HepG2 (cell line): ENCODE measurements around the gene DNAAF1. TPM values are rescaled to one million over a fixed set of nuclear protein-coding genes. Genes with fewer than 3 reads are reported as not detected.

Source experiments
- CCDC6 ChIP-seq: sonication (generic); formaldehyde crosslinking; IDR thresholded peaks from 2 replicates; pipeline ENCODE4 v1.8.1; 2022; ENCODE audit warnings: mild to moderate bottlenecking, missing genetic modification reagents, moderate library complexity
- FOXA3 ChIP-seq: IDR thresholded peaks from 2 replicates; pipeline ENCODE4 v1.6.1; 2016; ENCODE audit warnings: missing genetic modification reagents, missing compliant biosample characterization
- HES4 ChIP-seq: sonication (generic); formaldehyde crosslinking; IDR thresholded peaks from 2 replicates; pipeline ENCODE4 v1.9.0; 2021; ENCODE audit warnings: mild to moderate bottlenecking, missing genetic modification reagents, borderline replicate concordance
- HOXA3 ChIP-seq: sonication (generic); formaldehyde crosslinking; IDR thresholded peaks from 2 replicates; pipeline ENCODE4 v1.5.0; 2020; ENCODE audit warnings: missing genetic modification reagents
- MEF2D ChIP-seq: sonication (generic); formaldehyde crosslinking; IDR thresholded peaks from 2 replicates; pipeline ENCODE4 v1.5.1; 2020; ENCODE audit warnings: mild to moderate bottlenecking, missing genetic modification reagents
- MYNN ChIP-seq: sonication (generic); formaldehyde crosslinking; IDR thresholded peaks from 2 replicates; pipeline ENCODE4 v1.4.0; 2020; ENCODE audit warnings: mild to moderate bottlenecking, low read depth, missing genetic modification reagents
- NCOR1 ChIP-seq: fragments of 200-600 bp; sonication (generic); IDR thresholded peaks from 2 replicates; pipeline ENCODE4 v1.7.0; 2017; ENCODE audit warnings: antibody characterized with exemption, low read length, borderline replicate concordance
- ONECUT2 ChIP-seq: sonication (generic); formaldehyde crosslinking; IDR thresholded peaks from 2 replicates; pipeline ENCODE4 v1.4.0; 2020; ENCODE audit warnings: missing genetic modification reagents
- PAF1 ChIP-seq: IDR thresholded peaks from 2 replicates; pipeline ENCODE4 v1.6.1; 2016; ENCODE audit warnings: missing genetic modification reagents, missing compliant biosample characterization
- SYNCRIP ChIP-seq: fragments of 200-400 bp; formaldehyde crosslinking; IDR thresholded peaks from 2 replicates; pipeline ENCODE4 v1.6.1; 2018; ENCODE audit warnings: mild to moderate bottlenecking, low read depth, low read length; ENCODE audit not compliant: insufficient read depth
- ZBTB26 ChIP-seq: IDR thresholded peaks from 2 replicates; pipeline ENCODE4 v1.6.1; 2016; ENCODE audit warnings: missing compliant biosample characterization, missing genetic modification reagents, borderline replicate concordance
- ZFY ChIP-seq: sonication (generic); formaldehyde crosslinking; IDR thresholded peaks from 2 replicates; pipeline ENCODE4 v1.4.0; 2020; ENCODE audit warnings: missing genetic modification reagents
- ZNF432 ChIP-seq: sonication (generic); formaldehyde crosslinking; IDR thresholded peaks from 2 replicates; pipeline ENCODE4 v1.5.0; 2020; ENCODE audit warnings: missing genetic modification reagents, mild to moderate bottlenecking, borderline replicate concordance
- ZNF512 ChIP-seq: sonication (generic); formaldehyde crosslinking; IDR thresholded peaks from 2 replicates; pipeline ENCODE4 v1.4.0; 2020; ENCODE audit warnings: mild to moderate bottlenecking, missing genetic modification reagents
- ZNF550 ChIP-seq: sonication (generic); formaldehyde crosslinking; IDR thresholded peaks from 2 replicates; pipeline ENCODE4 v1.4.0; 2020; ENCODE audit warnings: mild to moderate bottlenecking, missing genetic modification reagents, borderline replicate concordance
- ZNF720 ChIP-seq: sonication (generic); formaldehyde crosslinking; IDR thresholded peaks from 2 replicates; pipeline ENCODE4 v1.4.0; 2020; ENCODE audit warnings: missing genetic modification reagents
- ZNF777 ChIP-seq: sonication (generic); formaldehyde crosslinking; IDR thresholded peaks from 2 replicates; pipeline ENCODE4 v1.4.0; 2020; ENCODE audit warnings: missing genetic modification reagents
- polyA plus RNA-seq, 8 experiments: library from polyadenylated mRNA; depleted of rRNA in 3 of 8; stranded (reverse) in 7 of 8; unstranded in 1 of 8; fragments of >200 nt; fragmentation: Illumina TruSeq in 4 of 8; extraction: Trizol in 4 of 8; gene quantifications; 2 replicates each; pipeline versions ENCODE4 v1.2.1 to v1.2.3, GENCODE V29; 2011 to 2016; ENCODE audit warnings: low read depth in 4 of 8, missing spikeins in 1 of 8, mixed read lengths in 1 of 8; ENCODE audit not compliant: insufficient read depth in 1 of 8
- total RNA-seq, 5 experiments: library from RNA; depleted of rRNA; stranded (reverse); fragments of >200 nt; fragmentation: Illumina TruSeq; extraction: Trizol; gene quantifications; 2 replicates each; pipeline ENCODE4 v1.2.3, GENCODE V29; 2016; ENCODE audit warnings: low read depth in 1 of 5
- TF ChIP-seq, protein P1 (sequence below): sonication (generic); formaldehyde crosslinking; IDR thresholded peaks from 2 replicates; pipeline ENCODE4 v1.5.1; 2020; ENCODE audit warnings: mild to moderate bottlenecking, missing genetic modification reagents, borderline replicate concordance
- TF ChIP-seq, protein P2 (sequence below): sonication (generic); formaldehyde crosslinking; IDR thresholded peaks from 2 replicates; pipeline ENCODE4 v1.5.1; 2020; ENCODE audit warnings: mild to moderate bottlenecking, missing genetic modification reagents, borderline replicate concordance

The DNAAF1 gene
- total and polyA plus RNA-seq, 2 of the 13 experiments (the other 11 are each of a cell fraction or from before 2014, with no cell fraction given): 0.04 TPM; not detected in 1

GRCh38 chr16:84144209-84144858 lies 774 bp upstream of the DNAAF1 start (continued):
- no peak for TF ChIP-seq NCOR1
- no peak for TF ChIP-seq MYNN (CRISPR knock-in tag)
- TF ChIP-seq, protein P1, sequence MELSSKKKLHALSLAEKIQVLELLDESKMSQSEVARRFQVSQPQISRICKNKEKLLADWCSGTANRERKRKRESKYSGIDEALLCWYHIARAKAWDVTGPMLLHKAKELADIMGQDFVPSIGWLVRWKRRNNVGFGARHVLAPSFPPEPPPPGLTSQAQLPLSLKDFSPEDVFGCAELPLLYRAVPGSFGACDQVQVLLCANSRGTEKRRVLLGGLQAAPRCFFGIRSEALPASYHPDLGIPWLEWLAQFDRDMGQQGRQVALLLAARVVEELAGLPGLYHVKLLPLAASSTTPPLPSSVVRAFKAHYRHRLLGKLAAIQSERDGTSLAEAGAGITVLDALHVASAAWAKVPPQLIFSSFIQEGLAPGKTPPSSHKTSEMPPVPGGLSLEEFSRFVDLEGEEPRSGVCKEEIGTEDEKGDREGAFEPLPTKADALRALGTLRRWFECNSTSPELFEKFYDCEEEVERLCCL: no peak
- TF ChIP-seq SYNCRIP: no peak
- TF ChIP-seq, protein P2, sequence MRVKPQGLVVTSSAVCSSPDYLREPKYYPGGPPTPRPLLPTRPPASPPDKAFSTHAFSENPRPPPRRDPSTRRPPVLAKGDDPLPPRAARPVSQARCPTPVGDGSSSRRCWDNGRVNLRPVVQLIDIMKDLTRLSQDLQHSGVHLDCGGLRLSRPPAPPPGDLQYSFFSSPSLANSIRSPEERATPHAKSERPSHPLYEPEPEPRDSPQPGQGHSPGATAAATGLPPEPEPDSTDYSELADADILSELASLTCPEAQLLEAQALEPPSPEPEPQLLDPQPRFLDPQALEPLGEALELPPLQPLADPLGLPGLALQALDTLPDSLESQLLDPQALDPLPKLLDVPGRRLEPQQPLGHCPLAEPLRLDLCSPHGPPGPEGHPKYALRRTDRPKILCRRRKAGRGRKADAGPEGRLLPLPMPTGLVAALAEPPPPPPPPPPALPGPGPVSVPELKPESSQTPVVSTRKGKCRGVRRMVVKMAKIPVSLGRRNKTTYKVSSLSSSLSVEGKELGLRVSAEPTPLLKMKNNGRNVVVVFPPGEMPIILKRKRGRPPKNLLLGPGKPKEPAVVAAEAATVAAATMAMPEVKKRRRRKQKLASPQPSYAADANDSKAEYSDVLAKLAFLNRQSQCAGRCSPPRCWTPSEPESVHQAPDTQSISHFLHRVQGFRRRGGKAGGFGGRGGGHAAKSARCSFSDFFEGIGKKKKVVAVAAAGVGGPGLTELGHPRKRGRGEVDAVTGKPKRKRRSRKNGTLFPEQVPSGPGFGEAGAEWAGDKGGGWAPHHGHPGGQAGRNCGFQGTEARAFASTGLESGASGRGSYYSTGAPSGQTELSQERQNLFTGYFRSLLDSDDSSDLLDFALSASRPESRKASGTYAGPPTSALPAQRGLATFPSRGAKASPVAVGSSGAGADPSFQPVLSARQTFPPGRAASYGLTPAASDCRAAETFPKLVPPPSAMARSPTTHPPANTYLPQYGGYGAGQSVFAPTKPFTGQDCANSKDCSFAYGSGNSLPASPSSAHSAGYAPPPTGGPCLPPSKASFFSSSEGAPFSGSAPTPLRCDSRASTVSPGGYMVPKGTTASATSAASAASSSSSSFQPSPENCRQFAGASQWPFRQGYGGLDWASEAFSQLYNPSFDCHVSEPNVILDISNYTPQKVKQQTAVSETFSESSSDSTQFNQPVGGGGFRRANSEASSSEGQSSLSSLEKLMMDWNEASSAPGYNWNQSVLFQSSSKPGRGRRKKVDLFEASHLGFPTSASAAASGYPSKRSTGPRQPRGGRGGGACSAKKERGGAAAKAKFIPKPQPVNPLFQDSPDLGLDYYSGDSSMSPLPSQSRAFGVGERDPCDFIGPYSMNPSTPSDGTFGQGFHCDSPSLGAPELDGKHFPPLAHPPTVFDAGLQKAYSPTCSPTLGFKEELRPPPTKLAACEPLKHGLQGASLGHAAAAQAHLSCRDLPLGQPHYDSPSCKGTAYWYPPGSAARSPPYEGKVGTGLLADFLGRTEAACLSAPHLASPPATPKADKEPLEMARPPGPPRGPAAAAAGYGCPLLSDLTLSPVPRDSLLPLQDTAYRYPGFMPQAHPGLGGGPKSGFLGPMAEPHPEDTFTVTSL (CRISPR knock-in tag): no peak
- TF ChIP-seq ZNF512 (CRISPR knock-in tag): no peak
- no peak for TF ChIP-seq CCDC6 (CRISPR knock-in tag)
- TF ChIP-seq ONECUT2: no peak
- 0 out of 2 replicates have a peak, but pooled peaks have one; percentile 6 for TF ChIP-seq FOXA3 (CRISPR knock-in tag)
- no peak for TF ChIP-seq ZNF550
- TF ChIP-seq ZBTB26 (CRISPR knock-in tag): no peak
- TF ChIP-seq ZNF777 (CRISPR knock-in tag): no peak
- TF ChIP-seq ZNF720: no peak
- no peak; the same call in 1 of the 2 replicates for TF ChIP-seq HOXA3 (CRISPR knock-in tag)
- no peak for TF ChIP-seq PAF1 (CRISPR knock-in tag)
- no peak for TF ChIP-seq MEF2D (CRISPR knock-in tag)
- no peak for TF ChIP-seq ZFY
- no peak for TF ChIP-seq HES4 (CRISPR knock-in tag)
- no peak for TF ChIP-seq ZNF432 (CRISPR knock-in tag)
